GM06990 (cell line): ENCODE data around the gene CDK6.
"Not testable (repeated sequence)": the region's sequence is repeated elsewhere in the genome, so short reads cannot be mapped to it uniquely, and the experiment has no call there.

ENCODE experiments used
- DNase-seq: peaks from one replicate; pipeline ENCODE4 v3.0.0-alpha.2; 2011; ENCODE audit not compliant: insufficient read length; ENCODE audit errors: extremely low read depth
- H3K27me3 ChIP-seq: replicated peaks from 2 replicates; pipeline ENCODE4 v1.6.0; 2011; ENCODE audit warnings: low read length; ENCODE audit not compliant: control insufficient read depth, insufficient read depth
- H3K36me3 ChIP-seq: 2 replicates; pipeline ENCODE4 v1.5.1; 2011; ENCODE audit warnings: low read length; ENCODE audit not compliant: control insufficient read depth, insufficient read depth
- H3K4me3 ChIP-seq: replicated peaks from 2 replicates; pipeline ENCODE4 v1.5.1; 2011; ENCODE audit warnings: low read depth, mild to moderate bottlenecking, control low read depth, low read length
- CTCF ChIP-seq: IDR thresholded peaks from 2 replicates; pipeline ENCODE4 v1.5.1; 2011; ENCODE audit warnings: low read length, control low read depth, mild to moderate bottlenecking, inconsistent platforms; ENCODE audit not compliant: insufficient read depth, poor library complexity, severe bottlenecking

CDK6 gene

DNA sequence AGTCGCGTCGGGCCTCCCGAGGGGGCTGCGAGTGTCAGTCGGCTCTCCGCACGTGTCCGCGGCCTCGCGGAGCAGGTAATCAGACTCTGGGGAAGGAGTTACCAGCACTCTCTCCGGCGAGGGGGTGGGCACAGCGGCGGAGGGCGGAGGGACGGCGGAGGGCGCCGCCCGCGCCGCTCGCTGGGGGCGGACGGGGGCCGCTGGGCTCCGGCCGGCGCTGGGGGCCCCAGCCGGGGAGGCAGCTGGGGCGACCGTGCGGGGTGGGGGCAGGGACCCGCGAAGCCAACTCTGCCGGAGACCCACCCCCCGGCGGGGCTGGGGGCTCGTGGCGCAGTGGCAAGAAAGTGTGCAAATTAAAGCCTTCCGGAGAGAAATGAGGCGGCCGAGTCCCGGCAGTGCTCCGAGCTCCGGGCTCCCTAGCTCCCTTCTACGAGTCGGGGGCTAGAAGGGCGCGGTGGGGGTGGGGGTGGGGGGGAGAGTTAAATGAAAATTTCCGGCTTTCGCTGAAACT, at the start of gene CDK6:
Gene CDK6 (minus strand): TSS at position 85 of the 511 bp plus-strand sequence. CDS start 3,250 bp downstream, outside the sequence.
- DNase-seq: peak; percentile 78
- no peaks in the 10 kb centered on the region for H3K27me3 ChIP-seq
- H3K4me3 ChIP-seq: peak within 1 kb of the TSS; percentile 90
- H3K36me3 ChIP-seq: no peaks in the 10 kb centered on the region; the same call in 1 of the 2 replicates
- TF ChIP-seq CTCF: no peak

DNA sequence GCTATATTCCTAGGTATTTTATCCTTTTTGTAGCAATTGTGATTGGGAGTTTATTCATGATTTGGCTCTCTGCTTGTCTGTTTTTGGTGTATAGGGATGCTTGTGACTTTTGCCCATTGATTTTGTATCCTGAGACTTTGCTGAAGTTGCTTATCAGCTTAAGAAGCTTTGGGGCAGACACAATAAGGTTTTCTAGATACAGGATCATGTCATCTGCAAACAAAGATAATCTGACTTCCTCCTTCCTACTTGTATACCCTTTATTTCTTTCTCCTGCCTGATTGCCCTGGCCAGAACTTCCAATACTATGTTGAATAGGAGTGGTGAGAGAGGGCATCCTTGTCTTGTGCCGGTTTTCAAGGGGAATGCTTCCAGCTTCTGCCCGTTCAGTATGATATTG, 49.7 kb upstream of the CDK6 start:
- not testable (repeated sequence) for H3K4me3 ChIP-seq, H3K36me3 ChIP-seq, H3K27me3 ChIP-seq, DNase-seq

GRCh38 chr7:92884218-92884617, 47.8 kb upstream of the CDK6 start:
- Histone ChIP-seq H3K4me3 (no peak overlapping the region), H3K36me3 (no peaks in the 10 kb centered on the region), H3K27me3 (no peaks in the 10 kb centered on the region)
- TF ChIP-seq CTCF: no peak
- DNase-seq: no peak

- no peaks in the 10 kb centered on the region for H3K27me3 ChIP-seq
- DNase-seq: no peak
- H3K36me3 ChIP-seq: no peaks in the 10 kb centered on the region
- no peak for TF ChIP-seq CTCF
- no peak overlapping the region for H3K4me3 ChIP-seq
Measured at GRCh38 chr7:92882760-92883159, 46.4 kb upstream of the CDK6 start.

GRCh38 chr7:92881091-92881485, 44.7 kb upstream of the CDK6 start:
- Histone ChIP-seq H3K36me3 (no peaks in the 10 kb centered on the region), H3K27me3 (no peaks in the 10 kb centered on the region), H3K4me3 (no peak overlapping the region)
- no peak for DNase-seq
- TF ChIP-seq CTCF: no peak

DNA sequence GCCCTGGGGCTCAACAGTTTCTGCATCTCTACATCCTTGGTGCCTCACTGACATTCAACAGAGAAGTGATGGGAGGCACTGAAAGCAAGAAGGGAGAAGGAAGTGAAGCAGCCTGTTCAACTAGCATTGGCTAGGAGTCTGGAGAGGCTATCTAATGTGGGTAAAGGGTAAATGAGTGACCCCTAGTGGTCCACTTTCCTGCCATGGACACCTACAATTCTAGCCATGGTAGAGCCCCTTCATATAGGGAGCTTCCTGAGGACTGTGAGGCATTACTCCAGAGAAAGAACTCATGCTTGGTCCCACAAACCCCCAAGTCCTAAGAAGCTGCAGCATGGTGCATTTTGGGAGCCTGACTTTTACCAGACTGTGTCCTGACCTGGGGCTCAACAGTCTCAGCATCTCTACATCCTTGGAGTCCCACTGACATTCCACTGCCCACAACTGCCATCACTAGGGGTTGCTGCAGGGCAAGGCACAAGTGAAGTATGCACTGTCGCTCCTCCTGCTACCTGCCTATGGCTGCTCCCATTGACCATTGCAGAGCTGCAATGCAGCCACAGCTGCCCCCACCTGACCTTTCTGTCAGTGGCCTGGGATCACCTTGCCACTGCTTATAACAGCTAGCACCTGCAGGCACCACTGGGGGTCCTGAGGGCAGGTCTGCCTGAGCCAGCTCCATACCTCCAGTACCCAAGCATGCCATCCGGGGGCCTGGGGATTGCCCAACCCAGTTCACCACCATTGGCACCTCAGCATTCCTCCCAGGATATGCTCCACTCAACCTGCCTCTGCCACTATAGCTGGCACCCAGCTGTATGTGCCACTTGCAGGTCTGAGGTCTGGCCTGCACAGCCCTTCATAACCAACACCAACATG, 44.1 kb upstream of the CDK6 start:
- no peak for DNase-seq
- peak; percentile 30 for TF ChIP-seq CTCF
- Histone ChIP-seq H3K4me3 (no peak overlapping the region), H3K27me3 (no peaks in the 10 kb centered on the region), H3K36me3 (no peaks in the 10 kb centered on the region)
